Stomach (tissue), 9 donors: ENCODE results near the gene TIPARP. TPM values are rescaled to one million over a fixed set of nuclear protein-coding genes. Genes with fewer than 3 reads are reported as not detected.

Experiments
- DNase-seq, 2 donors: peaks; one replicate each; pipeline versions ENCODE4 v3.0.0 to v3.0.0-alpha.2; 2013 to 2019
- H3K27ac ChIP-seq, 5 donors: fragments of 200-600 bp in 4 of 5; sonication (generic) in 4 of 5; one replicate each; pipeline ENCODE4 v1.5.1; 2013 to 2019; ENCODE audit warnings: mild to moderate bottlenecking in 1 of 5, moderate library complexity in 1 of 5
- H3K27me3 ChIP-seq, 3 donors: fragments of 200-600 bp; sonication (generic); one replicate each; pipeline ENCODE4 v1.5.1; 2017 to 2019; ENCODE audit warnings: mixed run types in 1 of 3
- H3K36me3 ChIP-seq, 4 donors: fragments of 200-600 bp; sonication (generic); 1 replicate in 3 of 4; 2 replicates in 1 of 4; pipeline ENCODE4 v1.5.1; 2016 to 2019
- H3K4me1 ChIP-seq, 4 donors: fragments of 200-600 bp; sonication (generic); one replicate each; pipeline ENCODE4 v1.5.1; 2016 to 2019
- H3K4me3 ChIP-seq, 4 donors: fragments of 200-600 bp; sonication (generic) in 3 of 4; one replicate each; pipeline ENCODE4 v1.5.1; 2016 to 2019; ENCODE audit warnings: mild to moderate bottlenecking in 1 of 4
- H3K9me3 ChIP-seq, 4 donors: fragments of 200-600 bp; sonication (generic); one replicate each; pipeline ENCODE4 v1.5.1; 2016 to 2019
- CTCF ChIP-seq, 7 experiments: fragments of 450-650 bp in 4 of 7; fragments of 200-600 bp in 3 of 7; sonication (generic) in 3 of 7; IDR thresholded peaks; one replicate each; pipeline ENCODE4 v1.5.1; 2016 to 2019; ENCODE audit warnings: antibody characterized with exemption in 7 of 7, control low read depth in 2 of 7, mild to moderate bottlenecking in 1 of 7
- EP300 ChIP-seq: sonication (generic); formaldehyde crosslinking; IDR thresholded peaks from one replicate; pipeline ENCODE4 v1.6.1; 2017; ENCODE audit warnings: antibody characterized with exemption
- POLR2A ChIP-seq, 4 donors: fragments of 450-650 bp; IDR thresholded peaks; one replicate each; pipeline ENCODE4 v1.6.1; 2016; ENCODE audit warnings: antibody characterized with exemption in 4 of 4, control low read depth in 2 of 4, mild to moderate bottlenecking in 1 of 4, moderate library complexity in 1 of 4
- POLR2AphosphoS5 ChIP-seq, 3 donors: sonication (generic); formaldehyde crosslinking; IDR thresholded peaks; one replicate each; pipeline ENCODE4 v1.6.1; 2016; ENCODE audit warnings: antibody characterized with exemption in 3 of 3
- WGBS, 5 donors: extraction: QIAGEN DNeasy Blood & Tissue Kit in 3 of 5; methylation state at CpG; one replicate each; pipeline versions ENCODE4 v1.1.5 to v1.1.7; 2013 to 2018; 5-methylcytosine and 5-hydroxymethylcytosine counted together
- intact Hi-C: fragments of 100-400 bp; cut with DNase I; formaldehyde crosslinking; loops from one replicate; pipeline ENCODE4 v1.15.1; 2023; ENCODE audit warnings: low total_unique reads
- polyA plus RNA-seq, 3 donors: library from polyadenylated mRNA; stranded (reverse); fragments of 200-250 nt; gene quantifications; one replicate each; pipeline ENCODE4 v1.2.3, GENCODE V29; 2013
- total RNA-seq, 5 donors: library from RNA; depleted of rRNA; stranded (reverse); fragments of >200 nt; gene quantifications; one replicate each; pipeline versions ENCODE4 v1.1.0 to v1.2.3, GENCODE V29; 2014 to 2016
- donor health status: healthy with polysubstance abuse.
- donor health status: Bipolar disorder and iron deficiency.
- donor health status: healthy.

Gene TIPARP
- total and polyA plus RNA-seq, 8 donors = 7.2 to 73.4 (median 22.5) TPM

GRCh38 chr3:156674911-156675829, 780 bp downstream of the TIPARP start:
- peaks cover 2 to 54% (median 29%) of the 10 kb centered on the region in 4 donors for H3K4me1 ChIP-seq
- peak overlapping the region; percentile 91 to 98 (median 96) for H3K27ac ChIP-seq
- no peak for TF ChIP-seq POLR2AphosphoS5 (IDR thresholded peaks at IDR 0.05)
- no peak for TF ChIP-seq EP300
- no peak for TF ChIP-seq POLR2A (IDR thresholded peaks at IDR 0.05)
- TF ChIP-seq CTCF (IDR thresholded peaks at IDR 0.05) = no peak
- intact Hi-C loops = loop anchor here (10.0 kb wide), 2 partner anchors 130 to 410 kb away; no protein-coding TSS in a partner anchor
- peaks cover 0 to 24% (median 22%) of the 10 kb centered on the region in 4 donors for H3K36me3 ChIP-seq
- no peaks in the 10 kb centered on the region for H3K9me3 ChIP-seq
- H3K27me3 ChIP-seq = no peaks in the 10 kb centered on the region
- H3K4me3 ChIP-seq = peak overlapping the region; percentile 69 to 95 (median 84)
- DNase-seq = peak; percentile 52 to 89
- 0 to 1% (median 0%) methylated on average over 62 to 93 of the region's 93 CpGs for WGBS, 5 donors

GRCh38 chr3:156675830-156676767, 1.7 kb downstream of the TIPARP start:
- Histone ChIP-seq H3K27me3 (no peaks in the 10 kb centered on the region), H3K36me3 (peaks cover 0 to 30% (median 22%) of the 10 kb centered on the region in 4 donors), H3K4me3 (peak overlapping the region; percentile 69 to 95 (median 84)), H3K4me1 (peaks cover 12 to 64% (median 38%) of the 10 kb centered on the region in 4 donors), H3K27ac (peak overlapping the region; percentile 91 to 98 (median 96)), H3K9me3 (no peaks in the 10 kb centered on the region)
- intact Hi-C loops = loop anchor here (10.0 kb wide), 2 partner anchors 131 to 409 kb away; no protein-coding TSS in a partner anchor
- TF ChIP-seq EP300 (no peak), POLR2A (IDR thresholded peaks at IDR 0.05) (no peak), POLR2AphosphoS5 (IDR thresholded peaks at IDR 0.05) (peak in 1 of 3 donors; percentile 52), CTCF (IDR thresholded peaks at IDR 0.05) (no peak)
- peak; percentile 31 to 75 for DNase-seq
- WGBS, 5 donors = 11 to 15% (median 13%) methylated on average over 18 of the region's 18 CpGs

GRCh38 chr3:156676768-156677479, 2.5 kb downstream of the TIPARP start:
- intact Hi-C loops = loop anchor here (10.0 kb wide), 2 partner anchors 132 to 408 kb away; no protein-coding TSS in a partner anchor
- peaks cover 0 to 33% (median 22%) of the 10 kb centered on the region in 4 donors for H3K36me3 ChIP-seq
- DNase-seq = no peak
- H3K4me3 ChIP-seq = peak overlapping the region; percentile 69 to 95 (median 84)
- peaks cover 20 to 72% (median 45%) of the 10 kb centered on the region in 4 donors for H3K4me1 ChIP-seq
- H3K27ac ChIP-seq = peak overlapping the region in 2 of 5 donors; percentile 96 to 98
- TF ChIP-seq POLR2AphosphoS5 (IDR thresholded peaks at IDR 0.05) (no peak), EP300 (no peak), POLR2A (IDR thresholded peaks at IDR 0.05) (no peak), CTCF (IDR thresholded peaks at IDR 0.05) (no peak)
- H3K9me3 ChIP-seq = no peaks in the 10 kb centered on the region
- 81 to 88% (median 84%) methylated on average over 3 of the region's 3 CpGs for WGBS, 5 donors
- H3K27me3 ChIP-seq = no peaks in the 10 kb centered on the region
